Activated naive CD8-positive, alpha-beta T cell treated with anti-CD3 and anti-CD28 coated beads, Interleukin-2, amount 10 ng/mL, durations not matched to agents 7 days and 5 days (primary cell): Measurements from ENCODE around the gene DOP1A. TPM values are rescaled to one million over a fixed set of nuclear protein-coding genes. Genes with fewer than 3 reads are reported as not detected.

Experiments used
- ATAC-seq: fragments of 150-1000 bp; cut with Tn5 transposase; one replicate; pipeline ENCODE4 v1.10.0; 2021; ENCODE audit warnings: low read depth, moderate library complexity
- POLR2A ChIA-PET: fragments of 350-600 bp; sonication (Branson Sonifier 250); formaldehyde crosslinking; loops from one replicate; lab custom pipeline; 2021; ENCODE audit warnings: antibody characterized with exemption; lab: Charles Lee
- DNase-seq: peaks from one replicate; pipeline ENCODE4 v3.0.0; 2021
- H3K27ac Mint-ChIP-seq: one replicate; pipeline ENCODE4 v1.8.0; 2022; ENCODE audit warnings: mild to moderate bottlenecking, mixed read lengths
- H3K27me3 Mint-ChIP-seq: one replicate; pipeline ENCODE4 v1.8.0; 2022; ENCODE audit warnings: mild to moderate bottlenecking, moderate library complexity, mixed read lengths
- H3K36me3 Mint-ChIP-seq: one replicate; pipeline ENCODE4 v1.8.0; 2021; ENCODE audit warnings: mild to moderate bottlenecking, mixed read lengths
- H3K4me1 Mint-ChIP-seq: one replicate; pipeline ENCODE4 v1.8.0; 2021; ENCODE audit warnings: mixed read lengths
- H3K4me3 Mint-ChIP-seq: one replicate; pipeline ENCODE4 v1.8.0; 2022; ENCODE audit warnings: mild to moderate bottlenecking, moderate library complexity, mixed read lengths
- H3K9me3 Mint-ChIP-seq: one replicate; pipeline ENCODE4 v1.8.0; 2021; ENCODE audit warnings: mixed read lengths
- total RNA-seq, 2 experiments: library from RNA; stranded (reverse); gene quantifications; one replicate each; pipeline ENCODE4 v1.2.3, GENCODE V29; 2021

The DOP1A gene, protein sequence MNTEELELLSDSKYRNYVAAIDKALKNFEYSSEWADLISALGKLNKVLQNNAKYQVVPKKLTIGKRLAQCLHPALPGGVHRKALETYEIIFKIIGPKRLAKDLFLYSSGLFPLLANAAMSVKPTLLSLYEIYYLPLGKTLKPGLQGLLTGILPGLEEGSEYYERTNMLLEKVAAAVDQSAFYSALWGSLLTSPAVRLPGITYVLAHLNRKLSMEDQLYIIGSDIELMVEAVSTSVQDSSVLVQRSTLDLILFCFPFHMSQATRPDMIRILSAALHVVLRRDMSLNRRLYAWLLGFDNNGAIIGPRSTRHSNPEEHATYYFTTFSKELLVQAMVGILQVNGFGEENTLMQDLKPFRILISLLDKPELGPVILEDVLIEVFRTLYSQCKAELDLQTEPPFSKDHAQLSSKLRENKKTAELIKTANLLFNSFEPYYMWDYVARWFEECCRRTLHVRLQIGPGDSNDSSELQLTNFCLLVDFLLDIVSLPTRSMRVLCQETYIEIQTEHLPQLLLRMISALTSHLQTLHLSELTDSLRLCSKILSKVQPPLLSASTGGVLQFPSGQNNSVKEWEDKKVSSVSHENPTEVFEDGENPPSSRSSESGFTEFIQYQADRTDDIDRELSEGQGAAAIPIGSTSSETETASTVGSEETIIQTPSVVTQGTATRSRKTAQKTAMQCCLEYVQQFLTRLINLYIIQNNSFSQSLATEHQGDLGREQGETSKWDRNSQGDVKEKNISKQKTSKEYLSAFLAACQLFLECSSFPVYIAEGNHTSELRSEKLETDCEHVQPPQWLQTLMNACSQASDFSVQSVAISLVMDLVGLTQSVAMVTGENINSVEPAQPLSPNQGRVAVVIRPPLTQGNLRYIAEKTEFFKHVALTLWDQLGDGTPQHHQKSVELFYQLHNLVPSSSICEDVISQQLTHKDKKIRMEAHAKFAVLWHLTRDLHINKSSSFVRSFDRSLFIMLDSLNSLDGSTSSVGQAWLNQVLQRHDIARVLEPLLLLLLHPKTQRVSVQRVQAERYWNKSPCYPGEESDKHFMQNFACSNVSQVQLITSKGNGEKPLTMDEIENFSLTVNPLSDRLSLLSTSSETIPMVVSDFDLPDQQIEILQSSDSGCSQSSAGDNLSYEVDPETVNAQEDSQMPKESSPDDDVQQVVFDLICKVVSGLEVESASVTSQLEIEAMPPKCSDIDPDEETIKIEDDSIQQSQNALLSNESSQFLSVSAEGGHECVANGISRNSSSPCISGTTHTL (N-terminal part only)
- total RNA-seq, result 10 to 100 TPM; 26.2 to 26.6 TPM

DNA sequence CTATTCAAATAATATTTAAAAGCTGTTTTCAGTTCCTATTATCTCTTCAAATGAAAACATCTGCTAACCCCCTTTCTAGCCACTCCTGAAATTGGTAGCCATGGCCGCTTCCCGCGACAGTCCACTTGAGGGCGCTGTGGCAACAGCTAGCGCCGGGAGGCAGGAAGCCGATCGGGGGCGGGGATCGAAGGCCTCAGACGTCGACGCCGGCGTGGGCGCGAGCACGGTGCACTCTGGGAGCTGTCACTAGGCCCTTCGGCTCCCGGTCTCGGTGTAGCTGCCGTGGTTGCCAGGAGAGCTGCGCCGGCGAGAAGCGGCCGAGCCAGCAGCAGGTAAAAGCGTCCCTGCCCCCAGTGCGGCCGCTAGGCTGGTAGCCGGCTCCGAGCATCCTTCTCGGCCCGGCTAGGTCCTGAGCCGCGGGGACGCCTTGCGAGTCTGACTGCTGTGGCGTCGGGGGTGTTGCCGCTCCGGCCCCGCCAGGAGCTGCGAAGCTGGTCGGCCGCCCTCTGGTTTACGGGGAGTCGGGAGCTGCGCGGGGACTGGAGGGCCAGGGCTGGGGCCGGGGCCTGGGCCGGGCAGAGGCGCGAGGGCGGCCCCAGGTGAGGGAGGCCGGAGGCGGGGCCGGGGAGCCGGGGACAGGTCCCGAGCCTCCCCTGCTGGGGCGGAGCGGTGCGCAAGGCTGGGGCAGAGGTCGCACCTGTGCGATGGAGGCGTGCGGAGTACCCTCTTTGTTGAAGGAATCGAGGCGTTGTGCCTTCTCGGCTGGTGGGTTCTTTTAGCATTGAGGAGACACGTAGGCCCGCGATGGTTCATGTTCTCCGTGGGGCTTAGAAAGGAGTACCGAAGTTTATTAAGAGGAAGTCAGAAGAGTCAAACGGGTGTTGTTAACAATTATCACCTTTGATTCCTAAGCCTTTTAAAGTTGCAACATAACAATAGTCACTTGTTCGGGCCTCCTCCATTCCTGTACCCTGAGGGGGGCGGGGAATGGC, at the start of gene DOP1A:
TSS of gene DOP1A (plus strand) at position 224 of the 992 bp plus-strand sequence. CDS start 29,307 bp downstream, outside the sequence.
- DNase-seq (peak; percentile 96), ATAC-seq (peak; percentile 92)
- H3K36me3 Mint-ChIP-seq, result peaks cover 2% of the 10 kb centered on the region
- no peaks in the 10 kb centered on the region for H3K27me3 Mint-ChIP-seq
- H3K27ac Mint-ChIP-seq, result peak within 1 kb of the TSS; percentile 88
- POLR2A ChIA-PET, result interaction anchor here (1.8 kb wide), 1 partner anchor 147 kb away, joined by 7 read pairs; no protein-coding TSS in a partner anchor
- H3K4me3 Mint-ChIP-seq, result peak within 1 kb of the TSS; percentile 91
- H3K4me1 Mint-ChIP-seq, result peaks cover 36% of the 10 kb centered on the region
- no peaks in the 10 kb centered on the region for H3K9me3 Mint-ChIP-seq

DNA sequence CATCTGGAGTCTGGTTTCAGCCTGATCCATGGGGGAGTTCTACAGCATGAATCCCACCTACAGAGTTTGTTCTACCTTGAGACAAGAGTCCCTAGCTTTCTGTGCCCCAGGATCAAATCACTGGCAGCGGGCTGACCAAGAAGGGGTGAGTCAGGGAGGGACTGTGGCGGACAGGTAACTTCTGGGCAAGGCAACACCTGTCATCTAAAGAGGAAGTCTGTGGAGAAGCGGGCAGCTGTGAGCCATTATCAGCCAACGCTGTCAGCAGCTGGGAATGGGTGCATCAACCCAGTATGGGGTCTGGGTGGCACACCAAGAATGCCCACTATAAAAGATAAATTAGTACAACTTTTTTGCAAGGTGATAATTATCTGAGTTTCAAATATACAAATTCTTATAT, 47.7 kb upstream of the DOP1A start:
- Mint-ChIP-seq H3K9me3 (peaks cover 6% of the 10 kb centered on the region), H3K27me3 (no peaks in the 10 kb centered on the region), H3K27ac (no peak overlapping the region), H3K4me3 (no peak overlapping the region), H3K36me3 (peaks cover 24% of the 10 kb centered on the region), H3K4me1 (no peaks in the 10 kb centered on the region)
- ATAC-seq, result no peak
- POLR2A ChIA-PET, result no interaction called here
- no peak for DNase-seq

DNA sequence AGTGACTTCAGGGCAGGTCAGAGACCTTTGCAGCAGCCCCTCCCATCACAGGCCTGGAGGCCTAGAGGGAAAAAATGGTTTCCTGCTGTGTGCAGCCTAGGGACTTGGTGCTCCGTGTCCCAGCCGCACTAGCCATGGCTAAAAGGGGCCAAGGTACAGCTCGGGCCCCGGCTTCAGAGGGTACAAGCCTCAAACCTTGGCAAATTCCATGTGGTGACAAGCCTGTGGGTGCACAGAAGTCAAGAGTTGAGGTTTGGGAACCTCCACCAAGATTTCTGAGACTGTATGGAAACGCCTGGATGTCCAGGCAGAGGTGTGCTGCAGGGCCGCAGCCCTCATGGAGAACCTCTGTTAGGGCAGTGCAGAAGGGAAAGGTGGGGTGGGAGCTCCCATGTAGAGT, 35.8 kb upstream of the DOP1A start:
- Mint-ChIP-seq H3K4me3 (no peak overlapping the region), H3K4me1 (no peaks in the 10 kb centered on the region), H3K36me3 (peaks cover 38% of the 10 kb centered on the region), H3K27ac (no peak overlapping the region), H3K9me3 (peaks cover 8% of the 10 kb centered on the region), H3K27me3 (no peaks in the 10 kb centered on the region)
- POLR2A ChIA-PET, result no interaction called here
- ATAC-seq (no peak), DNase-seq (no peak)

DNA sequence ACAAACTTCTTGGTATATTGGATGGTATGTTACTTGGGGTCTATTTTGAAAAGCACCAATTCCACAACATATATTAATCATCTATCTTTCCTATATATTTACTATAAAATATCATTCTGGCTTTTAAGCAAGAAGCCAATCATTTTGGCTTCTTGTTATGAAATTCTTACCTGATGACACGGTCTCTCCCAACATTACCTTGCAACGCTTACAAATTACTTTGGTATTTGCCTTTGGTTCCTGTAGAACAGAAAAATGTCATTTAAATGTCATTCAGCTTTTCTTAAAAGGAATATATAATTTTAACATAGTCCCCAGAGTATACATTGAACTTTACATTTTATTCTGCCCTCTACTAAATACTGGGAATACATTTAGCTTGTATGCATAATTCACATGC, 29.2 kb upstream of the DOP1A start:
- H3K27me3 Mint-ChIP-seq, result no peaks in the 10 kb centered on the region
- H3K27ac Mint-ChIP-seq, result no peak overlapping the region
- H3K36me3 Mint-ChIP-seq, result peaks cover 19% of the 10 kb centered on the region
- no peak overlapping the region for H3K4me3 Mint-ChIP-seq
- peaks cover 5% of the 10 kb centered on the region for H3K9me3 Mint-ChIP-seq
- POLR2A ChIA-PET, result no interaction called here
- H3K4me1 Mint-ChIP-seq, result no peaks in the 10 kb centered on the region
- DNase-seq, result no peak
- no peak for ATAC-seq

DNA sequence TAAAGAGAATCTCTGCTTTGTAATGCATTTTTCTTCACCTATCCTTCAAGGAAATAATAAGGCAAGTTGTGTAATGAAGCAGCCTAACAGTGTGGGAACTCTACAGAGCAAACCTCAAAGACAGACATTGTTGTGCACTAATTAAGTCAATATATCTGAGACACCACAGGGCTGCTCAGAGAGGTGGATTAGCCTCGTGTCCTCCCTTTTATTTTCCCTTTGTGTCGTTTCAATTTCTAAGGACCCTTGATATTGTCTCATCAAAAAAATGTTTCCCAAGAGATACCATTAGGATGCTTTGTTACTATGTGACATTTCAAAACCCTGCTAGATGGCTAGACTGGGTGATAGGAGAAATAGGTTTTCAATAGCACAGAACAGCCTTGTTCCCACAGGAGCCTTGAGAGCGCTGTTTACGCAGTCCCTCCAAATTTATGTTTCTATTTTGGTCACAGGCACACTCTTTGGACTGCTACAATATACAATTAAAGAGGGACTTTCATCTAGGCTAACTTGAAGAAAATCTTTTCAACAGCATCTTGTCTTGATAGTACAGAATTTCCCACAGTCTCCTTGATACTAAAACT, 24.9 kb upstream of the DOP1A start:
- POLR2A ChIA-PET, result no interaction called here
- DNase-seq, result no peak
- Mint-ChIP-seq H3K4me1 (no peaks in the 10 kb centered on the region), H3K36me3 (no peaks in the 10 kb centered on the region), H3K9me3 (no peaks in the 10 kb centered on the region), H3K27ac (no peak overlapping the region), H3K27me3 (no peaks in the 10 kb centered on the region), H3K4me3 (no peak overlapping the region)
- no peak for ATAC-seq

DNA sequence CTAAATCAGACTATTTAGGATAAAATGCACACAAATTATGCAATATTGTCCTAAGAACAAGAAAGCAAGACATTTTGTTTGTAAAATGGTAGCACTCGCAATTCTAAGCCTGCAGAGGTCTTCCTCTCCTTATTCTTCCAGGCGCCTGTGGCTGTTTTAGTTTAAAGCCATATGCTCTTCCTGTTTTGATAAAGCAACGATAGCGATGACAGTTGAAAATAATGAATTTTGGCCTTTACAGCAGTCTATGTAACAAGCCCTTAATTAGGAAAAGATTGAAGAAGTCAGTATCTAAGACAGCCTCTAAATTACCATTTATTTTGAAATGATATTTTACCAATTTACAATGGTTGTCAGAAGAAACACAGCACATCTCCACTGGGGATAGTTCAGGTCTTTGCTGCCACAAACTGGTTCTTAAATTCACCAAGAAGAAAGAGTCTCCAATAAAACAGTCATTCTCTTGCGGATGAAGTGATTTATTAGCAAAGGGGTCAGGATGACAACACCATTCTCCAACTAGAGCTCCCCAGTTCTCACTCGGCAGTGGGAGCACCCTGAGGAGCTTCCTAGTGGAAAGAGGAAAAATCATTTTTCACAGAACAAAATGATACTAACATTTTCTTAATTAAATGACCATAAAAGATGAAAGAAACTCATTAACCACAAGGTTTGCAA, 23.2 kb upstream of the DOP1A start:
- Mint-ChIP-seq H3K27me3 (no peaks in the 10 kb centered on the region), H3K27ac (no peak overlapping the region), H3K4me1 (no peaks in the 10 kb centered on the region), H3K36me3 (no peaks in the 10 kb centered on the region), H3K4me3 (no peak overlapping the region), H3K9me3 (no peaks in the 10 kb centered on the region)
- POLR2A ChIA-PET, result no interaction called here
- ATAC-seq, result no peak
- no peak for DNase-seq

DNA sequence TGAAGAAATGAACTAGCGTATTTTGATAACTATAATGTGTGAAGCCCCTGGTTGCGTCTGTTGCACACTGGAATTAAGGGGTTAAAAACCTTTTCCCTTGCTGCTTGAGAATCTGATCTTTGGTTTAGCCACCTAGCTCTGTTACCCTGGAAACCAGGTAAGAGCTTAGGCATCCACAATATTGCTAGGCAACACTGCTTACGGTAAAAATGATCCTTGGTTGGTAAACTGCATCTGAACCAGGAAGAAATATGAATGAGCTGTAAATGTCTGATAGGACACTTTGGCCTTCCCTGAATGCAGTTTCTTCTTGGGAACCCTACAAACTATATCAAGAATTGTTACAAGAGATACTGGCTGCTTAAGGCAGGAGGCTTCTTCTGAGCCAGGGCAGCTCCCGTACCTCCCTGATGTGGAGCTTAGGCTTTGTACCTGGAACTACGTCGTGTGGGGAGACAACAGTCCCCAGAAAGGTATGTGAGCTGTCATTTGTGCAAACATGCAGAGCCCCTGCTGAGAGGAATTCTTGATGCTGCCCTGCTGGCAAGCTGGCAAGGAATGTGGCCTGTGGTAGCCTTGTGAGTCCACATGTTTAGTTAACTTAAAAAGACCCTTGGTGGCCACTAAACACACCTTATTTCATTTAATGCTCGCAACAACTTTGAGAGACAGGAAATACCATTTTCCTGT, 20.3 kb upstream of the DOP1A start:
- Mint-ChIP-seq H3K9me3 (no peaks in the 10 kb centered on the region), H3K27ac (no peak overlapping the region), H3K4me1 (no peaks in the 10 kb centered on the region), H3K4me3 (no peak overlapping the region), H3K36me3 (no peaks in the 10 kb centered on the region), H3K27me3 (no peaks in the 10 kb centered on the region)
- POLR2A ChIA-PET, result interaction anchor here (0.6 to 0.7 kb wide), 2 partner anchors 87 to 475 kb away, joined by 3 read pairs; no protein-coding TSS in a partner anchor
- DNase-seq, result no peak
- no peak for ATAC-seq

DNA sequence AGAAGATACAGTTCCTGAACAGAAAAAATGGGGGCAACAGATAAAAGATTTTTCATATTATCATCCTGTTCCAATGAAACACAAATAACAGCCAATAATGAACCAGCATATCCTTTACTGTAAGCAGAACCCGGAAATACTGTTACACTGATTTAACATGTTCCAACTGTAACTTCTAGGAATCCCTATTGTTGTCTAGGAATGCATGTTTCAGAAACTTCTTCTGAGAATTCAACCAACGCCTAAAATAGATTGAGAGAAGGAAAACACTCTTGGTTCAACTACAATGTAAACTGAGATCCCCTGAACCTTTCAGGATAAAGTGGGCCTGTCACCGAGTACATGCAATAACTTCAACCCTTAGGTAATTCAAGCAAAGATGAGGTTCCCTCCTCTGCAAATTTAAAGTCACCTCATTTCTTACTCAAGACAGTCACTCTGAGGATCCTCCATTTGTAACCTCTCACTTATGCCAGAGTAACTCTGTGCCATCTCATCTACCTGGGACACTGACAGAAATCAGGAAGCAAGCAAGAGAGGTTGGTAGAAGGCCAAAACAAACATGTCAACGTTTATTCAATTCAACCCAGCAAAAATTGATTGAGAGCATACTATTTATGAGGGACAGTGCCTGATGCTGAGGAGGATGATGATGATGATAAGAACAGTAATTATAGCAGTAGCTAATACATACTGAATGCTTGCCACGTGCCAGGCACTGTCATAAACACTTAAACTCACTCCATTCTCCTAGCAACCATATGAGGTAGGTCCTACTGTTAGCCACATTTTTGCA, 15.9 kb upstream of the DOP1A start:
- H3K4me1 Mint-ChIP-seq, result no peaks in the 10 kb centered on the region
- H3K27me3 Mint-ChIP-seq, result no peaks in the 10 kb centered on the region
- ATAC-seq (no peak), DNase-seq (no peak)
- H3K4me3 Mint-ChIP-seq, result no peak overlapping the region
- POLR2A ChIA-PET, result no interaction called here
- no peaks in the 10 kb centered on the region for H3K9me3 Mint-ChIP-seq
- peaks cover 2% of the 10 kb centered on the region for H3K36me3 Mint-ChIP-seq
- H3K27ac Mint-ChIP-seq, result no peak overlapping the region

DNA sequence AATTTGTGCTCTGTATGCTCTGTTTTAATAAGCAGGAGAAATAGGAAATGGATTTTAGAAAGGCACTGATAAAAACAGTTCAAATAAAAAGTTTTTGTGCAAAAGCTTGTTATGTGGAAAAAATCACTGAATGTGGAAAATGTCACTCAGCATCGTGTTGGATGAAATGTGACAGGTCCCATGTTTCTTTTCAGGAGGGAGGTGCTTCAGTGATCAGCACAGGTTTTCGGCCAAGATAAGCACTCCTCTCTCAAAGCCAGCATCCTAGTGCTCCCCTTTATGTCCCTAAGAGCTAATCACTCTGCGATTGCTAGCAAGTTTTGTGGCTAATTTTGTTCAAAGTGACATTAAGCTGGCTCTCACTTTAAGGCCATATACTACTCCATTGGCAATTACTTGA, 13.8 kb upstream of the DOP1A start:
- Mint-ChIP-seq H3K27ac (no peak overlapping the region), H3K9me3 (no peaks in the 10 kb centered on the region), H3K4me3 (no peak overlapping the region), H3K36me3 (peaks cover 2% of the 10 kb centered on the region), H3K27me3 (no peaks in the 10 kb centered on the region), H3K4me1 (peaks cover 2% of the 10 kb centered on the region)
- POLR2A ChIA-PET, result no interaction called here
- DNase-seq, result no peak
- ATAC-seq, result no peak

DNA sequence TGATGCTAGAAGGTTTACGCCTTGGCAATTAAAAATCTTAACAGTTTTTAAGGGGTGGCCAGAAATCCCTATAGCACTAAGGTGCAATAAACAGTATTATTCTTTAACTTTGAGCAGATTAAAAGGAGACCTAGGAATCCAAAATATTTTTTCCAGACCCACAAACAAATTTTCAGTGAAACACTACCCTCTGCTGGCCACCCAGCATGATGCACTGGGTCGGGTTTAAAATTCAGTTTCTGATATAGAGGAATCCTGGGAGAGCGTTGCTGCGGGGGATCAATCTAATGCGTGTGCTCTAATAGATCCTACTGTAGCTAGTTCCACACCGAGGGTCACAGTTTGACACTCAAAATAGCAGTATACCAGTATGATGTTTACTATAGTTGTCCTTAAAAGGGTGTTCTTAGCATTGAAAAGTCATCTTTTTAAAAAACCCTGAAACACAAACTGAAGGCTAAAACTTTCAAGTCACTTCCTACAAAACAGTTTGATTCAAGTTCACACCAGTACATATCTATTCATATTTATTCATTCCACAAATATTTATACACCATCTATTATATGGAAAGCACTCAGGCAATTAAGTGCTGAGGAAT, 12.0 kb upstream of the DOP1A start:
- ATAC-seq, result no peak
- H3K27ac Mint-ChIP-seq, result no peak overlapping the region
- no peak overlapping the region for H3K4me3 Mint-ChIP-seq
- no peaks in the 10 kb centered on the region for H3K9me3 Mint-ChIP-seq
- POLR2A ChIA-PET, result no interaction called here
- H3K36me3 Mint-ChIP-seq, result peaks cover 2% of the 10 kb centered on the region
- no peaks in the 10 kb centered on the region for H3K27me3 Mint-ChIP-seq
- H3K4me1 Mint-ChIP-seq, result peaks cover 2% of the 10 kb centered on the region
- no peak for DNase-seq
